GM12878 (cell line): ENCODE data around the gene PUS10. TPM values are rescaled to one million over a fixed set of nuclear protein-coding genes. Genes with fewer than 3 reads are reported as not detected.

Source experiments
- E2F8 ChIP-seq: fragments of 450-650 bp; IDR thresholded peaks from 2 replicates; pipeline ENCODE4 v1.6.1; 2018; ENCODE audit warnings: mild to moderate bottlenecking, low read depth, moderate library complexity; ENCODE audit not compliant: partially characterized antibody
- JUNB ChIP-seq: IDR thresholded peaks from 2 replicates; pipeline ENCODE4 v1.6.1; 2016; ENCODE audit warnings: antibody characterized with exemption, mild to moderate bottlenecking
- MEF2B ChIP-seq: fragments of 450-650 bp; IDR thresholded peaks from 2 replicates; pipeline ENCODE4 v1.6.1; 2018; ENCODE audit warnings: mild to moderate bottlenecking, moderate library complexity; ENCODE audit not compliant: partially characterized antibody, poor library complexity, severe bottlenecking
- polyA plus RNA-seq, 11 experiments: library from polyadenylated mRNA; depleted of rRNA in 4 of 11; unstranded in 6 of 11; stranded (reverse) in 5 of 11; fragments of >200 nt; fragmentation: Nextera tagmentation in 4 of 11; fragmentation: Illumina TruSeq in 1 of 11; extraction: Ambion mirVana in 4 of 11; extraction: Trizol in 1 of 11; gene quantifications; 1 replicate in 1 of 11; 2 replicates in 10 of 11; pipeline versions ENCODE4 v1.2.1 to v1.2.3, GENCODE V29; 2011 to 2016; ENCODE audit warnings: inconsistent platforms in 2 of 11, missing spikeins in 2 of 11, low read depth in 1 of 11
- total RNA-seq, 4 experiments: library from RNA; depleted of rRNA in 3 of 4; stranded (reverse); fragments of >200 nt in 3 of 4; fragmentation: Illumina TruSeq in 1 of 4; extraction: Trizol in 1 of 4; gene quantifications; 2 replicates each; pipeline versions ENCODE4 v1.2.1 to v1.2.3, GENCODE V29; 2013 to 2021
- TF ChIP-seq, protein P1 (sequence below): IDR thresholded peaks from 2 replicates; pipeline ENCODE4 v1.6.1; 2012; ENCODE audit warnings: improper control_type of control experiment, low read depth, low read length; ENCODE audit not compliant: insufficient replicate concordance
- TF ChIP-seq, protein P2 (sequence below): IDR thresholded peaks from 2 replicates; pipeline ENCODE4 v1.6.1; 2012; ENCODE audit warnings: low read length, inconsistent platforms
- TF ChIP-seq, protein P3 (sequence below): IDR thresholded peaks from 2 replicates; pipeline ENCODE4 v1.6.1; 2012; ENCODE audit warnings: low read depth, low read length, improper control_type of control experiment

The PUS10 gene
- total and polyA plus RNA-seq, 10 of the 15 experiments (the other 5 are each of a cell fraction or from before 2014, with no cell fraction given): 9.1 to 17.0 (median 13.0) TPM

- TF ChIP-seq, protein P1, sequence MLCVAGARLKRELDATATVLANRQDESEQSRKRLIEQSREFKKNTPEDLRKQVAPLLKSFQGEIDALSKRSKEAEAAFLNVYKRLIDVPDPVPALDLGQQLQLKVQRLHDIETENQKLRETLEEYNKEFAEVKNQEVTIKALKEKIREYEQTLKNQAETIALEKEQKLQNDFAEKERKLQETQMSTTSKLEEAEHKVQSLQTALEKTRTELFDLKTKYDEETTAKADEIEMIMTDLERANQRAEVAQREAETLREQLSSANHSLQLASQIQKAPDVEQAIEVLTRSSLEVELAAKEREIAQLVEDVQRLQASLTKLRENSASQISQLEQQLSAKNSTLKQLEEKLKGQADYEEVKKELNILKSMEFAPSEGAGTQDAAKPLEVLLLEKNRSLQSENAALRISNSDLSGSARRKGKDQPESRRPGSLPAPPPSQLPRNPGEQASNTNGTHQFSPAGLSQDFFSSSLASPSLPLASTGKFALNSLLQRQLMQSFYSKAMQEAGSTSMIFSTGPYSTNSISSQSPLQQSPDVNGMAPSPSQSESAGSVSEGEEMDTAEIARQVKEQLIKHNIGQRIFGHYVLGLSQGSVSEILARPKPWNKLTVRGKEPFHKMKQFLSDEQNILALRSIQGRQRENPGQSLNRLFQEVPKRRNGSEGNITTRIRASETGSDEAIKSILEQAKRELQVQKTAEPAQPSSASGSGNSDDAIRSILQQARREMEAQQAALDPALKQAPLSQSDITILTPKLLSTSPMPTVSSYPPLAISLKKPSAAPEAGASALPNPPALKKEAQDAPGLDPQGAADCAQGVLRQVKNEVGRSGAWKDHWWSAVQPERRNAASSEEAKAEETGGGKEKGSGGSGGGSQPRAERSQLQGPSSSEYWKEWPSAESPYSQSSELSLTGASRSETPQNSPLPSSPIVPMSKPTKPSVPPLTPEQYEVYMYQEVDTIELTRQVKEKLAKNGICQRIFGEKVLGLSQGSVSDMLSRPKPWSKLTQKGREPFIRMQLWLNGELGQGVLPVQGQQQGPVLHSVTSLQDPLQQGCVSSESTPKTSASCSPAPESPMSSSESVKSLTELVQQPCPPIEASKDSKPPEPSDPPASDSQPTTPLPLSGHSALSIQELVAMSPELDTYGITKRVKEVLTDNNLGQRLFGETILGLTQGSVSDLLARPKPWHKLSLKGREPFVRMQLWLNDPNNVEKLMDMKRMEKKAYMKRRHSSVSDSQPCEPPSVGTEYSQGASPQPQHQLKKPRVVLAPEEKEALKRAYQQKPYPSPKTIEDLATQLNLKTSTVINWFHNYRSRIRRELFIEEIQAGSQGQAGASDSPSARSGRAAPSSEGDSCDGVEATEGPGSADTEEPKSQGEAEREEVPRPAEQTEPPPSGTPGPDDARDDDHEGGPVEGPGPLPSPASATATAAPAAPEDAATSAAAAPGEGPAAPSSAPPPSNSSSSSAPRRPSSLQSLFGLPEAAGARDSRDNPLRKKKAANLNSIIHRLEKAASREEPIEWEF: no peak
- no peak for TF ChIP-seq E2F8
- no peak for TF ChIP-seq MEF2B
- TF ChIP-seq, protein P2, sequence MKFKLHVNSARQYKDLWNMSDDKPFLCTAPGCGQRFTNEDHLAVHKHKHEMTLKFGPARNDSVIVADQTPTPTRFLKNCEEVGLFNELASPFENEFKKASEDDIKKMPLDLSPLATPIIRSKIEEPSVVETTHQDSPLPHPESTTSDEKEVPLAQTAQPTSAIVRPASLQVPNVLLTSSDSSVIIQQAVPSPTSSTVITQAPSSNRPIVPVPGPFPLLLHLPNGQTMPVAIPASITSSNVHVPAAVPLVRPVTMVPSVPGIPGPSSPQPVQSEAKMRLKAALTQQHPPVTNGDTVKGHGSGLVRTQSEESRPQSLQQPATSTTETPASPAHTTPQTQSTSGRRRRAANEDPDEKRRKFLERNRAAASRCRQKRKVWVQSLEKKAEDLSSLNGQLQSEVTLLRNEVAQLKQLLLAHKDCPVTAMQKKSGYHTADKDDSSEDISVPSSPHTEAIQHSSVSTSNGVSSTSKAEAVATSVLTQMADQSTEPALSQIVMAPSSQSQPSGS: no peak
- TF ChIP-seq JUNB: no peak
- TF ChIP-seq, protein P3, sequence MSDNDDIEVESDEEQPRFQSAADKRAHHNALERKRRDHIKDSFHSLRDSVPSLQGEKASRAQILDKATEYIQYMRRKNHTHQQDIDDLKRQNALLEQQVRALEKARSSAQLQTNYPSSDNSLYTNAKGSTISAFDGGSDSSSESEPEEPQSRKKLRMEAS: no peak
These were observed 39.5 kb upstream of the PUS10 start (continued) for GRCh38 chr2:61057562-61057961.
